Measurements from ENCODE around the gene TUBB3.

GRCh38 chr16:89957216-89957785 is 34.2 kb downstream of the TUBB3 start:
- TF ChIP-seq PATZ1 (CRISPR knock-in tag; IDR thresholded peaks at IDR 0.05; ENCODE audit: borderline replicate concordance) = no peak
- TF ChIP-seq SNAI2 (CRISPR knock-in tag; IDR thresholded peaks at IDR 0.05) = no peak
- no peak for TF ChIP-seq ZFP30 (CRISPR knock-in tag; IDR thresholded peaks at IDR 0.05)
